Neural cell (in vitro differentiated cells): Measurements from ENCODE around the gene LCE1D. TPM values are rescaled to one million over a fixed set of nuclear protein-coding genes. Genes with fewer than 3 reads are reported as not detected.

ENCODE experiments used
- H2AFZ ChIP-seq: fragments of 200-600, 300-800 bp; sonication (generic), shearing (Covaris generic); 2 replicates; pipeline ENCODE4 v1.6.0; 2014; ENCODE audit warnings: low read depth, mild to moderate bottlenecking, antibody characterized with exemption, low read length, moderate library complexity
- H3F3A ChIP-seq: fragments of 200-600 bp; shearing (Covaris generic); 2 replicates; pipeline ENCODE4 v1.6.1; 2016; ENCODE audit warnings: mild to moderate bottlenecking, moderate library complexity, mixed read lengths, antibody characterized with exemption, low read length; ENCODE audit not compliant: insufficient read depth, poor library complexity, severe bottlenecking
- H3K27ac ChIP-seq: fragments of 200-600, 300-800 bp; sonication (generic), shearing (Covaris generic); 2 replicates; pipeline ENCODE4 v1.5.1; 2014; ENCODE audit warnings: mild to moderate bottlenecking, low read length, moderate library complexity
- H3K27me3 ChIP-seq: fragments of 300-800, 200-600 bp; sonication (generic), shearing (Covaris generic); 2 replicates; pipeline ENCODE4 v1.6.0; 2014; ENCODE audit warnings: mild to moderate bottlenecking, low read depth, low read length, moderate library complexity; ENCODE audit not compliant: insufficient read depth
- H3K36me3 ChIP-seq: fragments of 300-800, 200-600 bp; sonication (generic), shearing (Covaris generic); 2 replicates; pipeline ENCODE4 v1.5.1; 2014; ENCODE audit warnings: mild to moderate bottlenecking, antibody characterized with exemption, low read length, moderate library complexity; ENCODE audit not compliant: insufficient read depth
- H3K4me2 ChIP-seq: fragments of 300-800, 200-600 bp; sonication (generic), shearing (Covaris generic); 2 replicates; pipeline ENCODE4 v1.6.0; 2014; ENCODE audit warnings: mild to moderate bottlenecking, low read length
- H3K4me3 ChIP-seq: fragments of 300-800, 200-600 bp; sonication (generic), shearing (Covaris generic); 2 replicates; pipeline ENCODE4 v1.5.1; 2014; ENCODE audit warnings: mild to moderate bottlenecking, low read length, moderate library complexity
- H3K79me2 ChIP-seq: fragments of 200-600 bp; shearing (Covaris generic); replicated peaks from 2 replicates; pipeline ENCODE4 v1.6.0; 2014; ENCODE audit warnings: mild to moderate bottlenecking, low read length, moderate library complexity; ENCODE audit not compliant: insufficient read depth
- H3K9ac ChIP-seq: fragments of 300-800, 200-600 bp; sonication (generic), shearing (Covaris generic); 2 replicates; pipeline ENCODE4 v1.6.1; 2016; ENCODE audit warnings: mild to moderate bottlenecking, low read length, mixed read lengths
- H3K9me2 ChIP-seq: fragments of 200-600 bp; shearing (Covaris generic); 2 replicates; pipeline ENCODE4 v1.6.1; 2016; ENCODE audit warnings: mild to moderate bottlenecking, low read length, mixed read lengths; ENCODE audit not compliant: insufficient read depth
- H3K9me3 ChIP-seq: fragments of 200-600, 300-800 bp; sonication (generic), shearing (Covaris generic); 2 replicates; pipeline ENCODE4 v1.6.1; 2016; ENCODE audit warnings: mild to moderate bottlenecking, mixed run types, low read length, moderate library complexity, mixed read lengths
- H4K20me1 ChIP-seq: fragments of 200-600 bp; shearing (Covaris generic); 2 replicates; pipeline ENCODE4 v1.6.1; 2016; ENCODE audit warnings: mild to moderate bottlenecking, mixed run types; ENCODE audit not compliant: insufficient read depth
- CTCF ChIP-seq: fragments of 450-650 bp; IDR thresholded peaks from 2 replicates; pipeline ENCODE4 v1.5.1; 2014; ENCODE audit warnings: antibody characterized with exemption, mild to moderate bottlenecking, moderate library complexity; ENCODE audit not compliant: poor library complexity, severe bottlenecking
- EP300 ChIP-seq: fragments of 450-650 bp; conservative IDR thresholded peaks from 2 replicates; pipeline ENCODE4 v1.6.1; 2014; ENCODE audit warnings: antibody characterized with exemption, mild to moderate bottlenecking, moderate library complexity; ENCODE audit not compliant: poor library complexity, severe bottlenecking
- EZH2 ChIP-seq: fragments of 200-600, 300-800 bp; shearing (Covaris generic), sonication (generic); IDR thresholded peaks from 2 replicates; pipeline ENCODE4 v1.6.1; 2014; ENCODE audit warnings: antibody characterized with exemption, low read length, borderline replicate concordance, mild to moderate bottlenecking; ENCODE audit not compliant: insufficient read depth, poor library complexity, severe bottlenecking
- MXI1 ChIP-seq: fragments of 450-650 bp; conservative IDR thresholded peaks from 2 replicates; pipeline ENCODE4 v1.6.1; 2014; ENCODE audit warnings: antibody characterized with exemption, mild to moderate bottlenecking; ENCODE audit not compliant: poor library complexity, severe bottlenecking
- POLR2AphosphoS5 ChIP-seq: IDR thresholded peaks from 2 replicates; pipeline ENCODE4 v1.6.1; 2012
- RAD21 ChIP-seq: fragments of 450-650 bp; conservative IDR thresholded peaks from 2 replicates; pipeline ENCODE4 v1.6.1; 2014; ENCODE audit warnings: antibody characterized with exemption, mild to moderate bottlenecking, moderate library complexity
- REST ChIP-seq: IDR thresholded peaks from 2 replicates; pipeline ENCODE4 v1.6.1; 2012; ENCODE audit warnings: borderline replicate concordance
- SMC3 ChIP-seq: fragments of 450-650 bp; conservative IDR thresholded peaks from 2 replicates; pipeline ENCODE4 v1.6.1; 2014; ENCODE audit warnings: antibody characterized with exemption, mild to moderate bottlenecking, moderate library complexity; ENCODE audit not compliant: poor library complexity
- TAF1 ChIP-seq: IDR thresholded peaks from 2 replicates; pipeline ENCODE4 v1.6.1; 2012; ENCODE audit warnings: low read depth
- polyA minus RNA-seq: library from RNA; depleted of rRNA, polyadenylated mRNA; stranded (reverse); fragments of >200 nt; gene quantifications from 2 replicates; pipeline ENCODE4 v1.2.3, GENCODE V29; 2014
- polyA plus RNA-seq: library from polyadenylated mRNA; depleted of rRNA; stranded (reverse); fragments of >200 nt; gene quantifications from 2 replicates; pipeline ENCODE4 v1.2.3, GENCODE V29; 2014

The LCE1D gene, protein sequence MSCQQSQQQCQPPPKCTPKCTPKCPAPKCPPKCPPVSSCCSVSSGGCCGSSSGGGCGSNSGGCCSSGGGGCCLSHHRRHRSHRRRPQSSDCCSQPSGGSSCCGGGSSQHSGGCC
- polyA plus RNA-seq (not detected in 2 replicates), polyA minus RNA-seq (not detected in 2 replicates)

GRCh38 chr1:152796421-152796820 lies at the start of gene LCE1D:
Gene LCE1D, plus strand, starts transcription at chr1:152796721. Its CDS starts 1,074 bp downstream, at chr1:152797795.
- Histone ChIP-seq H3K36me3 (no peaks in the 10 kb centered on the region), H3K9me3 (peaks cover 3% of the 10 kb centered on the region), H3K27ac (no peak within 1 kb of the TSS)

DNA sequence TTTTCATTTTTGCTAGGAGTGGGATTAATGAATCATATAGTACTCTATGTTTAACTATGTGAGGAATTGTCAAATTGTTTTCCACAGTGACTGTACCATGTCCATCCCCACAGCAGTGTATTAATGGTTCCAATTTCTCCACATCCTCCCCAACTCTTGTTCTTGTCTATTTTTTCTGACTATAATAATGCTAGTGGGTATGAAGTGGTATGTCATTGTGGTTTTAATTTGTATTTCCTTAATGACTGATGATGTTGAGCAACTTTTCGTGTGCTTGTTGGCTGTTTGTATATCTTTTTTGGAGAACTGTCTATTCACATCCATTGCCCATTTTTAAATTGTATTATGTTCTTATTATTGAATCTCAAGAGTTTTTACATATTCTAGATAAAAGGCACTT lies 48.7 kb upstream of the LCE1D start:
- H4K20me1 ChIP-seq = no peaks in the 10 kb centered on the region
- no peaks in the 10 kb centered on the region for H3K36me3 ChIP-seq
- H3K9ac ChIP-seq = no peak overlapping the region
- no peaks in the 10 kb centered on the region for H3F3A ChIP-seq
- H3K27ac ChIP-seq = no peak overlapping the region
- H3K4me2 ChIP-seq = no peak overlapping the region
- H2AFZ ChIP-seq = no peak overlapping the region
- no peak overlapping the region for H3K4me3 ChIP-seq
- H3K27me3 ChIP-seq = no peaks in the 10 kb centered on the region
- no peaks in the 10 kb centered on the region for H3K79me2 ChIP-seq
- H3K9me2 ChIP-seq = no peaks in the 10 kb centered on the region
- H3K9me3 ChIP-seq = no peaks in the 10 kb centered on the region
- no peak for TF ChIP-seq REST
- no peak for TF ChIP-seq TAF1
- no peak for TF ChIP-seq SMC3
- TF ChIP-seq POLR2AphosphoS5 = no peak
- no peak for TF ChIP-seq EP300
- TF ChIP-seq MXI1 = no peak

More at GRCh38 chr1:152796421-152796820, at the start of gene LCE1D:
- no peak within 1 kb of the TSS for H3K4me2 ChIP-seq
- no peak within 1 kb of the TSS for H3K4me3 ChIP-seq
- no peaks in the 10 kb centered on the region for H3K27me3 ChIP-seq
- H3K9ac ChIP-seq = no peak within 1 kb of the TSS
- TF ChIP-seq POLR2AphosphoS5 (no peak), EP300 (no peak), TAF1 (no peak), EZH2 (no peak), REST (no peak), RAD21 (no peak), MXI1 (no peak), CTCF (no peak), SMC3 (no peak)
- no peaks in the 10 kb centered on the region for H3F3A ChIP-seq
- H2AFZ ChIP-seq = no peak within 1 kb of the TSS
- H4K20me1 ChIP-seq = no peaks in the 10 kb centered on the region
- no peaks in the 10 kb centered on the region for H3K79me2 ChIP-seq
- H3K9me2 ChIP-seq = no peaks in the 10 kb centered on the region
